GM23338 (cell line): ENCODE results near the gene SMG9.

Experiments
- EZH2 ChIP-seq: fragments of 200-600 bp; sonication (generic); IDR thresholded peaks from one replicate; pipeline ENCODE4 v1.8.0; 2017; ENCODE audit warnings: antibody characterized with exemption, mild to moderate bottlenecking, low read depth; ENCODE audit not compliant: unreplicated experiment
- EZH2phosphoT487 ChIP-seq: fragments of 200-600 bp; sonication (generic); IDR thresholded peaks from one replicate; pipeline ENCODE4 v1.8.1; 2018; ENCODE audit warnings: antibody characterized with exemption; ENCODE audit not compliant: unreplicated experiment
- JUNB ChIP-seq: IDR thresholded peaks from one replicate; pipeline ENCODE4 v1.6.1; 2016; ENCODE audit warnings: antibody characterized with exemption; ENCODE audit not compliant: unreplicated experiment
- POLR2AphosphoS5 ChIP-seq: IDR thresholded peaks from 2 replicates; pipeline ENCODE4 v1.6.1; 2016; ENCODE audit warnings: antibody characterized with exemption, low read depth
- ZNF331 ChIP-seq: fragments of 250-450 bp; sonication (Bioruptor Pico); IDR thresholded peaks from 2 replicates; pipeline ENCODE4 v1.5.0; 2020; ENCODE audit warnings: low read depth, mild to moderate bottlenecking, moderate library complexity
- TF ChIP-seq, protein P1 (sequence below), 2 experiments: fragments of 200-600 bp in 1 of 2; sonication (generic) in 1 of 2; conservative IDR thresholded peaks; 2 replicates each; pipeline versions ENCODE4 v1.5.1 to v1.6.1; 2016 to 2017; ENCODE audit warnings: antibody characterized with exemption in 2 of 2, low read depth in 2 of 2, mild to moderate bottlenecking in 2 of 2, moderate library complexity in 1 of 2
- TF ChIP-seq, protein P2 (sequence below): IDR thresholded peaks from 2 replicates; pipeline ENCODE4 v1.6.1; 2016; ENCODE audit warnings: antibody characterized with exemption
- TF ChIP-seq, protein P3 (sequence below): IDR thresholded peaks from one replicate; pipeline ENCODE4 v1.6.1; 2018; ENCODE audit warnings: antibody characterized with exemption; ENCODE audit not compliant: unreplicated experiment

DNA sequence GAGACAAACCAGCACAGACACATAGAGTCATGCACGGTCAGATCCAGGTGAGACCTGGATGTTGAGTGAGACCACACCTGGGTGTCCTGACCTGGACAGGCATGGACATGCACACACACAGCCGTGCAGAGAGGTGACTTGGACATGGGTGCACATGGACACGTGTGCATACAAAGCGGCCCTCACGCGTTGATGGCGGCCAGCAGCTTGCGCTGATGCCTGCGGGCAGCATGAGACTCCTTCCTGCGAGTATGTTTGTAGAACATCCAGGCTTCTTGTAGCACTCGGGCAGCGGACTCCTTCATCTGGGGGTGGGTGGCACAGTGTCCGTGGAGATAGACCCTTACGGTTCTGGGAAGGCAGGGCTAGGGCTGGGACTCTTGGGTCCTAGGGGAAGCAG is 14.5 kb upstream of the SMG9 start:
- TF ChIP-seq, protein P1, sequence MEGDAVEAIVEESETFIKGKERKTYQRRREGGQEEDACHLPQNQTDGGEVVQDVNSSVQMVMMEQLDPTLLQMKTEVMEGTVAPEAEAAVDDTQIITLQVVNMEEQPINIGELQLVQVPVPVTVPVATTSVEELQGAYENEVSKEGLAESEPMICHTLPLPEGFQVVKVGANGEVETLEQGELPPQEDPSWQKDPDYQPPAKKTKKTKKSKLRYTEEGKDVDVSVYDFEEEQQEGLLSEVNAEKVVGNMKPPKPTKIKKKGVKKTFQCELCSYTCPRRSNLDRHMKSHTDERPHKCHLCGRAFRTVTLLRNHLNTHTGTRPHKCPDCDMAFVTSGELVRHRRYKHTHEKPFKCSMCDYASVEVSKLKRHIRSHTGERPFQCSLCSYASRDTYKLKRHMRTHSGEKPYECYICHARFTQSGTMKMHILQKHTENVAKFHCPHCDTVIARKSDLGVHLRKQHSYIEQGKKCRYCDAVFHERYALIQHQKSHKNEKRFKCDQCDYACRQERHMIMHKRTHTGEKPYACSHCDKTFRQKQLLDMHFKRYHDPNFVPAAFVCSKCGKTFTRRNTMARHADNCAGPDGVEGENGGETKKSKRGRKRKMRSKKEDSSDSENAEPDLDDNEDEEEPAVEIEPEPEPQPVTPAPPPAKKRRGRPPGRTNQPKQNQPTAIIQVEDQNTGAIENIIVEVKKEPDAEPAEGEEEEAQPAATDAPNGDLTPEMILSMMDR (conservative IDR thresholded peaks at IDR 0.05; ENCODE audit: low read depth in 2 of 2), result no peak
- TF ChIP-seq, protein P2, sequence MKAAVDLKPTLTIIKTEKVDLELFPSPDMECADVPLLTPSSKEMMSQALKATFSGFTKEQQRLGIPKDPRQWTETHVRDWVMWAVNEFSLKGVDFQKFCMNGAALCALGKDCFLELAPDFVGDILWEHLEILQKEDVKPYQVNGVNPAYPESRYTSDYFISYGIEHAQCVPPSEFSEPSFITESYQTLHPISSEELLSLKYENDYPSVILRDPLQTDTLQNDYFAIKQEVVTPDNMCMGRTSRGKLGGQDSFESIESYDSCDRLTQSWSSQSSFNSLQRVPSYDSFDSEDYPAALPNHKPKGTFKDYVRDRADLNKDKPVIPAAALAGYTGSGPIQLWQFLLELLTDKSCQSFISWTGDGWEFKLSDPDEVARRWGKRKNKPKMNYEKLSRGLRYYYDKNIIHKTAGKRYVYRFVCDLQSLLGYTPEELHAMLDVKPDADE, result no peak
- TF ChIP-seq, protein P3, sequence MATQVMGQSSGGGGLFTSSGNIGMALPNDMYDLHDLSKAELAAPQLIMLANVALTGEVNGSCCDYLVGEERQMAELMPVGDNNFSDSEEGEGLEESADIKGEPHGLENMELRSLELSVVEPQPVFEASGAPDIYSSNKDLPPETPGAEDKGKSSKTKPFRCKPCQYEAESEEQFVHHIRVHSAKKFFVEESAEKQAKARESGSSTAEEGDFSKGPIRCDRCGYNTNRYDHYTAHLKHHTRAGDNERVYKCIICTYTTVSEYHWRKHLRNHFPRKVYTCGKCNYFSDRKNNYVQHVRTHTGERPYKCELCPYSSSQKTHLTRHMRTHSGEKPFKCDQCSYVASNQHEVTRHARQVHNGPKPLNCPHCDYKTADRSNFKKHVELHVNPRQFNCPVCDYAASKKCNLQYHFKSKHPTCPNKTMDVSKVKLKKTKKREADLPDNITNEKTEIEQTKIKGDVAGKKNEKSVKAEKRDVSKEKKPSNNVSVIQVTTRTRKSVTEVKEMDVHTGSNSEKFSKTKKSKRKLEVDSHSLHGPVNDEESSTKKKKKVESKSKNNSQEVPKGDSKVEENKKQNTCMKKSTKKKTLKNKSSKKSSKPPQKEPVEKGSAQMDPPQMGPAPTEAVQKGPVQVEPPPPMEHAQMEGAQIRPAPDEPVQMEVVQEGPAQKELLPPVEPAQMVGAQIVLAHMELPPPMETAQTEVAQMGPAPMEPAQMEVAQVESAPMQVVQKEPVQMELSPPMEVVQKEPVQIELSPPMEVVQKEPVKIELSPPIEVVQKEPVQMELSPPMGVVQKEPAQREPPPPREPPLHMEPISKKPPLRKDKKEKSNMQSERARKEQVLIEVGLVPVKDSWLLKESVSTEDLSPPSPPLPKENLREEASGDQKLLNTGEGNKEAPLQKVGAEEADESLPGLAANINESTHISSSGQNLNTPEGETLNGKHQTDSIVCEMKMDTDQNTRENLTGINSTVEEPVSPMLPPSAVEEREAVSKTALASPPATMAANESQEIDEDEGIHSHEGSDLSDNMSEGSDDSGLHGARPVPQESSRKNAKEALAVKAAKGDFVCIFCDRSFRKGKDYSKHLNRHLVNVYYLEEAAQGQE, result no peak
- no peak for TF ChIP-seq POLR2AphosphoS5
- TF ChIP-seq EZH2phosphoT487, result no peak
- no peak for TF ChIP-seq JUNB
- no peak for TF ChIP-seq ZNF331 (CRISPR knock-in tag)
- no peak for TF ChIP-seq EZH2
